GM12873 (cell line): ENCODE data around the gene ZNF184.

Experiments
- TF ChIP-seq, protein P1 (sequence below): IDR thresholded peaks from 2 replicates; pipeline ENCODE4 v1.5.1; 2012; ENCODE audit warnings: low read depth, mild to moderate bottlenecking, moderate library complexity, low read length, control low read depth; ENCODE audit not compliant: insufficient read depth; ENCODE audit errors: missing control alignments

The ZNF184 gene

DNA sequence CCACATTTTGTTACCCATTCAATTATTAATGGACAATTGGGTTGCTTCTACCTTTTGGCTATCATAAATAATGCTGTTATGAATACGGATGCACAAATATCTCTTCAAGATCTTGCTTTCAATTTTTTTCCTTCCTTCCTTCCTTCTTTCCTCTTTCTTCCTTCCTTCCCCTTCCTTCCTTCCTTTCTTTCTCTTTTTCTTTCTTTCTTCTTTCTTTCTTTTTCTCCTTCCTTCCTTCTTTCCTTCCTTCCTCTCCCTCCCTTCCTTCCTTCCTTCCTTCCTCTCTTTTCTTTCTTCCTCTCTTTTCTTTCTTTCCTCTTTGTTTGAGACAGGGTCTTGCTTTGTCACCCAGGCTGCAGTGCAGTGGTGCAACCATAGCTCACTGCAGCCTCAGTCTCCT, 39.2 kb downstream of the ZNF184 start:
- TF ChIP-seq, protein P1, sequence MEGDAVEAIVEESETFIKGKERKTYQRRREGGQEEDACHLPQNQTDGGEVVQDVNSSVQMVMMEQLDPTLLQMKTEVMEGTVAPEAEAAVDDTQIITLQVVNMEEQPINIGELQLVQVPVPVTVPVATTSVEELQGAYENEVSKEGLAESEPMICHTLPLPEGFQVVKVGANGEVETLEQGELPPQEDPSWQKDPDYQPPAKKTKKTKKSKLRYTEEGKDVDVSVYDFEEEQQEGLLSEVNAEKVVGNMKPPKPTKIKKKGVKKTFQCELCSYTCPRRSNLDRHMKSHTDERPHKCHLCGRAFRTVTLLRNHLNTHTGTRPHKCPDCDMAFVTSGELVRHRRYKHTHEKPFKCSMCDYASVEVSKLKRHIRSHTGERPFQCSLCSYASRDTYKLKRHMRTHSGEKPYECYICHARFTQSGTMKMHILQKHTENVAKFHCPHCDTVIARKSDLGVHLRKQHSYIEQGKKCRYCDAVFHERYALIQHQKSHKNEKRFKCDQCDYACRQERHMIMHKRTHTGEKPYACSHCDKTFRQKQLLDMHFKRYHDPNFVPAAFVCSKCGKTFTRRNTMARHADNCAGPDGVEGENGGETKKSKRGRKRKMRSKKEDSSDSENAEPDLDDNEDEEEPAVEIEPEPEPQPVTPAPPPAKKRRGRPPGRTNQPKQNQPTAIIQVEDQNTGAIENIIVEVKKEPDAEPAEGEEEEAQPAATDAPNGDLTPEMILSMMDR = no peak

DNA sequence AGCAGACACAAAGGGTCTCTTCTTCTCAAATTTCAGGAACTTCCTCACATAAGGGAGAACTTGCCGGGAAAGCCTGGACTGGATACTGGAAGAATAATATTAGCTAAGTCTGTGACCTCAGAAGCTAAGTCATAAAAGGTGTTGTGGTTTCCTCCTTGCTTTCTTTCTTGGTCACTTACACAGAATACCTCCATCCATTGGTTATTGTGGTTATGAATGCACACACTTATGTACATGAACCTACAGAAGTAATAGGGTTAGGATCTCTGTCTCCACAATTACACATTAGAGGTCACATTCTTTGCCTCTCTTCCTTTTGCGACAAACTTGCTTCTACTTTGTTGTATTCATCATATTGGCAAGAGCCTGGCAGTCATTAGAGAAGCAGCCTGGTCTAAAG, 43.9 kb downstream of the ZNF184 start:
- TF ChIP-seq, protein P1 = no peak

DNA sequence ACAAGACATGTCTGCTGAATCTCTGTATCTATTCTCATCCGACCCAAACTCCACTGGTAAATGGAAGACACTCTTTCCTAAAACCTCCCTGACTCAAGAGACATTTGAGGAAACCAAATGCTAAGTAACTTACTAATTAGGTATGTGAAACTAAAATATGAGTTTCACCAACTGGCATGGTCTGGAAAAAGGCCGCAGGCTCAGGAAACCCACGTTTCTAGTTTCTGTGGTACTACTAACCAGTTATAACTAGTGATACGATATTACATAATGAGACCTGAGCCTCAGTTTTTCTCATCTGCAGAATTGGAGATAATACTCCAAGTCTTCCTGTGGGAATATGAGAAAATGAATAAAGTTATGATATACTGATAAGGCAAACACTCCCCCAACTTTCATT, 44.4 kb downstream of the ZNF184 start:
- TF ChIP-seq, protein P1 = no peak

DNA sequence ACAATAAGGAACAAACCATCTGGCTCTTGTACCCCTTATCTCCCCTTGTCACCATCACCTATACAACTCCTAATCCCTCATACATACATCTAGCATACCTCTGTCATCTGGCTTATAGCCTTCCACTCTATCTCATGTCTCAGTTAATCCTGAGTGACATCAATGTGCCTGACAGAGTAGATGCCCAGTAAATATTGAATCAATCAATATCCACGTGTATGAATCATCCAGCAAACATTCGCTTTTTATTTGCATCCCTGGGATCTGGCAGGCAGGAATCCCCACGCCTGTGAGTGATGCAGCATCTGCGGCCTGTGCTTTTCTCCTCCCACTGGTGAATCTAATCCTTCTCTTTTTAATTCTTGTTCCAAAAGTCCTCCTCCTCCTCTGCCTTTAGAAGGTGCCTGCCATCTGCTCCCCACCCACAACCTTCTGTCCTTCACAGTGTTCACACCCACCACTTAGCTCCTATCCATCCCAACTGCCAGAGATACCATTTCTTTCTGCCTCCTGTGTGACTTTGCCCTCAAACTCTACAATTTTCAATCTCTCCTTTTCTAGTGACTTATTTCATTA, 46.8 kb downstream of the ZNF184 start:
- TF ChIP-seq, protein P1 = no peak

DNA sequence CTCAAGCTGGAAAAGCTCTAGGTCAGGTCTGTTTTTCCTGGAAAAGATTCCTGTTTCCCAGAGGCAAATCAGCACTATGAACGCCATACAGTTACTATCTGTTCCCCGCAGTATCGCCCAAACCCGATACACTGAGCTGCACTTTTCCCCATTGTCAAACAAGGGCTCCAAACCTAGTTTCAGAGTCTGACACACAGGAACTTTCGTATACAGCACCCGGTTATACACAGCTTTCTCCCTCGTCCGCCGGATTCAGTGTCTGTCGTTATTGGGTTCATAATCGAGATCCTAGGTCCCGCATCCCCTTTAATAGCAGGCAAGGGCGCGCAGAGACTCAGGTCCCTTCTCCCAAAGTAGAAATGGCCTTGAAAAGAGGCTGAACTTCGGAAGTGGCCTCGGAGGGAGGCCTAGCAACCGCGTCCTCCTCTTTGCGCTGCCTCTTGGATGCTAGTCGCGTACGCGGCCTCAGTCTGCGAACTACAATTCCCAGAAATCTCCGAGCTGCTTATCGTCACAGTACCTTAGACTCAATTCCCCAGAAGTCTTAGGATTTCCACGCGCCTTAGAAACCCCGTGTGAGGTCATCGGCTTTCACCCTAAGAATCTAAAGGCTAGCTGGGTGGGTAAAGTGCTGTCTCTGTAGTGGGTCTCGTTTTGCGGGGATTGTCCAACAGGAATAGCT, 50.1 kb downstream of the ZNF184 start:
- TF ChIP-seq, protein P1 = no peak

DNA sequence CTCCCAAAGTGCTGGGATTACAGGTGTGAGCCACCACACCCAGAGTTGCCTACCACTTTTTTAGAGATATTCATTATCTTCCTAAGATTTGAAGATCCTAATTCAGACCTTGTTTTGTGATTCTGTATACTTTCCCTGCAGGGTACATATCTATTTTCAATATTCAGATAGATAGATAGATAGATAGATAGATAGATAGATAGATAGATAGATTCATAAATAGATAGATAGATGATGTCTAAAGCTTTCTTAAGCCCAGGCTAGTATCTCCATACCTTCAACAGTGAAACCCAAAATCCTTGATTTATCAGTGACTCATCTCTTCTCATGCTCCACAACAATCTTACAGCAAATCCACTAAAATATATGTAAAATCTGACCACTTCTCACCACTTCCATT, 53.5 kb downstream of the ZNF184 start:
- TF ChIP-seq, protein P1 = no peak

DNA sequence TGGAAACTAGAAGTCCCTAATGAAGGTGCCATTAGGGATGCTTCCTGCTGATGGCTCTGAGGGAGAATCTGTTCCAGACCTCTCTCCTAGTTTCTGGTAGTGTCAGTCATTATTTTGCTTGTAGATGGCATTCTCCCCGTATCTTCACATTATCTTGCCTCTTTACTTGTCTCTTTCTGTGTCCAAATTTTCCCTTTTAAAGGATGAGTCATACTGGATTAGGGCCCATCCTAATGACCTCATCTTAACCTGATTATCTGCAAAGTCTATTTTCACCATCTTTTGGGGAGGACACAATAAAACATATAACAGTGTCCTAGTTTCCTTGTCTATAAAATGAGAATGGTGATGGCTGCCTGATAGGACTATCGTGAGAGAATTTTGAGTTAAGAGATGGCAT, 57.0 kb downstream of the ZNF184 start:
- TF ChIP-seq, protein P1 = no peak

DNA sequence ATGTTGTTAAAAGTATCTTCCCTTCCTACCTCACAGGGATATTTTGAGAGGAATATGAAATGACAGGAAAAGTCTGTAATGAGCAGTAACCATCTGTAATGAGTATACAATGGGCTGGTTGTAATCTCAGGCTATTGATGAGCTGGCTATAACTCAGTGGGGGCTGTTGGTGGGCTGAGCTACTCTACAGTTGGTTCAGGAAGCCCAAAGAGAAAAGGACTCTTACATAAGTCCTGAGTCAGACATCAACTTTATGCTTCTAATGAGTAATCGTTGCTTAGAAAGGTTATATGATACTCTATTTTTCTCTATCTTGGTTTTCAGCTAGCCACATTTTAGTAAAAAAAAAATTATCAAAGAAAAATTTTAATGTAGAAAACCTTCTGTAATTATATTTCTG, 57.9 kb downstream of the ZNF184 start:
- TF ChIP-seq, protein P1 = no peak
